HCT116 (cell line): ENCODE measurements around the gene LRP11. TPM values are rescaled to one million over a fixed set of nuclear protein-coding genes. Genes with fewer than 3 reads are reported as not detected.
A peak's percentile ranks its signal among the peaks of the same experiment; 100 is the strongest.

Source experiments
- ATAC-seq: fragments of 200-7000 bp; cut with Tn5 transposase; 2 replicates; pipeline ENCODE4 v1.9.1; 2020; ENCODE audit warnings: mild to moderate bottlenecking, moderate library complexity
- BruUV-seq: library from RNA; stranded (reverse); fragments of 400-500 nt; replicated peaks from 2 replicates; lab custom pipeline; 2021; lab: Mats Ljungman, UMichigan
- CTCF ChIA-PET: fragments of 300-600 bp; sonication (Branson Sonifier 250); formaldehyde crosslinking; loops from one replicate; lab custom pipeline; 2021; ENCODE audit warnings: antibody characterized with exemption; lab: Charles Lee
- POLR2A ChIA-PET: fragments of 300-600, 350-600 bp; sonication (Branson Sonifier 250); formaldehyde crosslinking; loops from one replicate; lab custom pipeline; 2021; ENCODE audit warnings: antibody characterized with exemption; lab: Charles Lee
- RAD21 ChIA-PET, 2 experiments: fragments of 300-600 bp; sonication (Branson Sonifier 250); formaldehyde crosslinking; loops; one replicate each; lab custom pipeline; 2023; ENCODE audit warnings: low total read pairs in 2 of 2; ENCODE audit not compliant: uncharacterized antibody in 2 of 2, unreplicated experiment in 2 of 2, low non-redundant PET in 1 of 2; lab: Charles Lee
- DNase-seq: peaks from one replicate; pipeline ENCODE4 v3.0.0-alpha.2; 2010; ENCODE audit warnings: low read depth, low spot score
- H2AFZ ChIP-seq: fragments of 200-600 bp; shearing (Covaris generic), sonication (generic); 2 replicates; pipeline ENCODE4 v1.6.1; 2017; ENCODE audit warnings: low read depth, mixed run types, mixed read lengths, antibody characterized with exemption, low read length; ENCODE audit not compliant: poor library complexity, severe bottlenecking
- H3K27ac ChIP-seq: 2 replicates; pipeline ENCODE4 v1.5.1; 2012; ENCODE audit warnings: low read depth, low read length
- H3K27me3 ChIP-seq: fragments of 200-600 bp; sonication (generic); 2 replicates; pipeline ENCODE4 v1.6.1; 2016; ENCODE audit warnings: mixed run types, low read length, mixed read lengths; ENCODE audit not compliant: insufficient read depth
- H3K36me3 ChIP-seq, 2 experiments: fragments of 200-500 bp in 1 of 2; fragments of 200-600 bp in 1 of 2; sonication (Bioruptor generic) in 1 of 2; sonication (generic) in 1 of 2; 2 replicates each; pipeline versions ENCODE4 v1.5.1 to v1.6.1; 2014 to 2016; ENCODE audit warnings: low read length in 2 of 2, inconsistent platforms in 1 of 2, mixed read lengths in 1 of 2, mixed run types in 1 of 2; ENCODE audit not compliant: insufficient read depth in 2 of 2, control insufficient read depth in 1 of 2
- H3K4me1 ChIP-seq, 2 experiments: fragments of 200-600 bp in 1 of 2; sonication (generic) in 1 of 2; 2 replicates each; pipeline versions ENCODE4 v1.5.1 to v1.6.1; 2012 to 2017; ENCODE audit warnings: low read length in 2 of 2, inconsistent platforms in 1 of 2, mild to moderate bottlenecking in 1 of 2, mixed read lengths in 1 of 2, mixed run types in 1 of 2, moderate library complexity in 1 of 2; ENCODE audit not compliant: insufficient read depth in 2 of 2, control insufficient read depth in 1 of 2
- H3K4me2 ChIP-seq: fragments of 200-600 bp; sonication (generic); 2 replicates; pipeline ENCODE4 v1.6.1; 2017; ENCODE audit warnings: mixed run types, low read length, mixed read lengths
- H3K4me3 ChIP-seq, 2 experiments: fragments of 200-600 bp in 1 of 2; sonication (generic) in 1 of 2; replicated peaks in 1 of 2; 2 replicates each; pipeline ENCODE4 v1.5.1; 2011 to 2016; ENCODE audit warnings: low read length in 2 of 2, control low read depth in 1 of 2, low read depth in 1 of 2, mild to moderate bottlenecking in 1 of 2, mixed read lengths in 1 of 2, mixed run types in 1 of 2
- H3K79me2 ChIP-seq: fragments of 200-600 bp; sonication (generic); 2 replicates; pipeline ENCODE4 v1.6.1; 2017; ENCODE audit warnings: mild to moderate bottlenecking, mixed run types, low read length, moderate library complexity, mixed read lengths; ENCODE audit not compliant: insufficient read depth
- H3K9ac ChIP-seq: fragments of 200-600 bp; sonication (generic); 2 replicates; pipeline ENCODE4 v1.6.1; 2016; ENCODE audit warnings: low read length, mixed read lengths
- H3K9me2 ChIP-seq: fragments of 200-600 bp; sonication (generic), shearing (Covaris generic); 2 replicates; pipeline ENCODE4 v1.6.1; 2017; ENCODE audit warnings: mixed run types, mild to moderate bottlenecking, moderate library complexity; ENCODE audit not compliant: insufficient read depth
- H3K9me3 ChIP-seq, 2 experiments: fragments of 200-500 bp in 1 of 2; fragments of 200-600 bp in 1 of 2; sonication (Bioruptor generic) in 1 of 2; sonication (generic) in 1 of 2; 2 replicates each; pipeline ENCODE4 v1.6.1; 2014 to 2017; ENCODE audit warnings: low read length in 2 of 2, mixed read lengths in 2 of 2, inconsistent platforms in 1 of 2, low read depth in 1 of 2, mild to moderate bottlenecking in 1 of 2, mixed run types in 1 of 2, moderate library complexity in 1 of 2; ENCODE audit not compliant: control insufficient read depth in 1 of 2, insufficient read depth in 1 of 2
- H4K20me1 ChIP-seq: fragments of 200-600 bp; sonication (generic), shearing (Covaris generic); 2 replicates; pipeline ENCODE4 v1.6.1; 2017; ENCODE audit warnings: mixed run types, mild to moderate bottlenecking, moderate library complexity; ENCODE audit not compliant: insufficient read depth
- EGR1 ChIP-seq: IDR thresholded peaks from 2 replicates; pipeline ENCODE4 v1.6.1; 2012; ENCODE audit warnings: low read depth
- EZH2 ChIP-seq: fragments of 200-600 bp; sonication (generic); IDR thresholded peaks from 2 replicates; pipeline ENCODE4 v1.6.1; 2017; ENCODE audit warnings: antibody characterized with exemption, mixed run types
- EZH2phosphoT487 ChIP-seq: fragments of 200-600 bp; IDR thresholded peaks from 2 replicates; pipeline ENCODE4 v1.6.1; 2018; ENCODE audit warnings: antibody characterized with exemption, borderline replicate concordance
- FOSL1 ChIP-seq: IDR thresholded peaks from 2 replicates; pipeline ENCODE4 v1.6.1; 2012; ENCODE audit warnings: low read depth
- RAD21 ChIP-seq: IDR thresholded peaks from 2 replicates; pipeline ENCODE4 v1.6.1; 2012; ENCODE audit warnings: low read depth, mild to moderate bottlenecking
- REST ChIP-seq: IDR thresholded peaks from 2 replicates; pipeline ENCODE4 v1.6.1; 2012; ENCODE audit warnings: low read depth
- SP1 ChIP-seq: IDR thresholded peaks from 2 replicates; pipeline ENCODE4 v1.6.1; 2012; ENCODE audit warnings: low read depth
- ZBTB33 ChIP-seq: IDR thresholded peaks from 2 replicates; pipeline ENCODE4 v1.6.1; 2011; ENCODE audit warnings: mild to moderate bottlenecking, low read length, moderate library complexity; ENCODE audit not compliant: insufficient replicate concordance; ENCODE audit errors: extremely low read depth
- intact Hi-C: fragments of 100-400 bp; cut with micrococcal nuclease; formaldehyde crosslinking; loops from 2 replicates; pipeline ENCODE4 v1.10.0; 2022
- total RNA-seq: library from RNA; stranded (reverse); gene quantifications from one replicate; pipeline ENCODE4 v1.2.1, GENCODE V29; 2021; ENCODE audit not compliant: unreplicated experiment

Gene LRP11
- total RNA-seq, 1 experiment from 2014 or later, result 27.8 TPM

- TF ChIP-seq REST, result no peak
- no peak for TF ChIP-seq EZH2phosphoT487
- TF ChIP-seq SP1, result peak; percentile 65
- no peak for TF ChIP-seq EGR1
- no peak for TF ChIP-seq EZH2
- peak; percentile 88 for TF ChIP-seq RAD21
- peak; percentile 85 for TF ChIP-seq FOSL1
- TF ChIP-seq, all 23 proteins: peak for 10
Observed at GRCh38 chr6:149834513-149835481, 29.4 kb downstream of the LRP11 start (continued).

GRCh38 chr6:149833651-149834050 is 30.5 kb downstream of the LRP11 start:
- Histone ChIP-seq H3K4me3 (no peak overlapping the region), H3K79me2 (no peaks in the 10 kb centered on the region), H3K9me2 (no peaks in the 10 kb centered on the region)
- TF ChIP-seq ZBTB33, result no peak
- TF ChIP-seq FOSL1, result no peak
- TF ChIP-seq, all 23 proteins: peak for 0
- intact Hi-C loops, result loop anchor here (1.0 to 5.0 kb wide), 2 partner anchors 93 to 184 kb away; no protein-coding TSS in a partner anchor
- H3K4me1 ChIP-seq, result peaks cover 9 to 15% of the 10 kb centered on the region in 2 experiments
- no peaks in the 10 kb centered on the region for H3K36me3 ChIP-seq
- ChIA-PET RAD21 (no interaction called here), POLR2A (no interaction called here), CTCF (interaction anchor here (0.6 to 1.4 kb wide), 2 partner anchors 13 to 113 kb away, joined by 3 read pairs; no protein-coding TSS in a partner anchor)
- H3K9me3 ChIP-seq, result no peaks in the 10 kb centered on the region
- ATAC-seq, result no peak
- no peak overlapping the region for H2AFZ ChIP-seq
- no TSS peak for BruUV-seq
- H3K27me3 ChIP-seq, result no peaks in the 10 kb centered on the region
- no peak for DNase-seq
- no peaks in the 10 kb centered on the region for H4K20me1 ChIP-seq
- H3K27ac ChIP-seq, result no peak overlapping the region
- H3K9ac ChIP-seq, result no peak overlapping the region
- H3K4me2 ChIP-seq, result no peak overlapping the region
